Smooth muscle cell of the brain vasculature (primary cell): ENCODE data around the gene ABLIM3.

ENCODE experiments used
- DNase-seq: peaks from one replicate; pipeline ENCODE4 v3.0.0-alpha.2; 2012; ENCODE audit warnings: low read depth, low spot score

The ABLIM3 gene

DNA sequence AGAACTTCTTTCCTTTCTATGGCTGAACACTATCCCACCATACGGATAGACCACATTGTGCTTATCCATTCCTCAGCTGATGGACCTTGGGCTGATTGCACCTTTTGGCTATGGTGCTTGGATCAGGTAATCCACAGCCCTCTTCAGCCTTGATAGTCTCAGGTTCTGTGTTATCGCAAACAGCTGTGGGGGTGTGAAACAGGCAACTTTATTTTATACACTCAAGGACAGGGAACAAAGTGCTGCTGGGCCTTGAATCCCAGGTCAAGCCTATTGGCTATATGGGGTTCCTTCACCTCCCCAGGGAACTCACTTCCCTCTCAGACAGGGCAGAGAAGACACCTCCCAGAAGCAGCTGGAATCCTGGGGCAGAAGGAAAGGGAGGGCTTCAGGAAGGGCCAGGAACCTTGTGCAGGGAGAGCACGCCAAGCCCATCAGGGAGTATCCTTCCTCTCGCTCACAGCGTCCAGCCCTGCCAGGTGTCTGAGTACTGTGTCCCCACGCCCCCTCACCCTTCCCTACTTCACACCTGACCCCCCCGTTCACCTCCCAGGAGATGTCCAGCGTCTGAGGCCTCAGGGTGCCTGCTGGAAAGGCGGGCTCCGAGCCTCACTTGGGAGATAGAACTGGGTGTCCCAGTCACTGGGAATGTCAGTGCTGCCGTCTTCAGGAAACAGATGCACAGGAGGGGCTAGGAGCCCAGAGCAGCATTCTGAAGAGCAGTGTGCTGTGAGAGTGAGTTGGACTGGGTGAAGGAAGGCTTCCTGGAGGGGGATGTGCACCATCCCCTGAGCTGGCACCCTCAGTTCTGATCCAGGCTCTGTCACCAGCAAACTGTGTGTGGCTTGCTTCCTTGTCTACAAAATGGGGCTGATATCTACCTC lies 163.1 kb downstream of the ABLIM3 start:
- DNase-seq = no peak

DNA sequence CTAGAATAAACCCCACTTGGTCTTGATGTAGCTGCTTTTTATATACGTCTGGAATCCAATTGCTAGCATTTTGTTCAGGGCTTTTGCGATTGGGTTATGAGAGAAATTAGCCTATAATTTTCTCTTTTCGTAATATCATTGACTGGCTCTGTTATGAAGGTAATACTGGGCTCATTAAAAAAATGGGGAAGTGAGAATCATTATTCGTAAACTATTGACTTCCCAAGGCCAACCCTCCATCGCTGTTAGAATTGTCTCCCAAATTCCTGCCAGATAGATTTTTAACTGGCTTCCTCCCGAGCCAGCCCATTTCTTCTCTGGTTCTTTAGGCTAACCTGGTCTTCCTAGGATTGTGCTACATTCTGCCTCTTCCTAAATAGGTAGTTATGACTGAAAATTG lies 168.1 kb downstream of the ABLIM3 start:
- no peak for DNase-seq
